Fibroblast of lung (primary cell): ENCODE measurements around the gene UFL1. TPM values are rescaled to one million over a fixed set of nuclear protein-coding genes. Genes with fewer than 3 reads are reported as not detected.

Experiments used
- DNase-seq, 2 donors: peaks; one replicate each; pipeline versions ENCODE4 v3.0.0 to v3.0.0-alpha.2; 2010; ENCODE audit warnings: low read depth in 2 of 2
- H2AFZ ChIP-seq: 2 replicates; pipeline ENCODE4 v1.5.1; 2012; ENCODE audit warnings: low read length, control low read depth, inconsistent platforms
- H3K27ac ChIP-seq: 2 replicates; pipeline ENCODE4 v1.5.1; 2011; ENCODE audit warnings: low read length, control low read depth; ENCODE audit not compliant: insufficient read depth
- H3K27me3 ChIP-seq: 2 replicates; pipeline ENCODE4 v1.5.1; 2011; ENCODE audit warnings: mild to moderate bottlenecking, low read length; ENCODE audit not compliant: control insufficient read depth, insufficient read depth
- H3K36me3 ChIP-seq: 2 replicates; pipeline ENCODE4 v1.5.1; 2011; ENCODE audit warnings: low read length; ENCODE audit not compliant: control insufficient read depth, insufficient read depth
- H3K4me1 ChIP-seq: 2 replicates; pipeline ENCODE4 v1.5.1; 2011; ENCODE audit warnings: low read length; ENCODE audit not compliant: control insufficient read depth, insufficient read depth; ENCODE audit errors: extremely low read depth
- H3K4me2 ChIP-seq: 2 replicates; pipeline ENCODE4 v1.5.1; 2011; ENCODE audit warnings: low read length, control low read depth; ENCODE audit not compliant: insufficient read depth; ENCODE audit errors: extremely low read depth
- H3K4me3 ChIP-seq, 4 experiments: fragments of 200-600 bp in 1 of 4; sonication (generic) in 1 of 4; replicated peaks in 1 of 4; 2 replicates each; pipeline ENCODE4 v1.5.1; 2011 to 2016; ENCODE audit warnings: low read length in 4 of 4, low read depth in 3 of 4, mild to moderate bottlenecking in 3 of 4, control low read depth in 2 of 4, inconsistent platforms in 1 of 4, mixed read lengths in 1 of 4; ENCODE audit not compliant: insufficient read depth in 1 of 4; ENCODE audit errors: control extremely low read depth in 1 of 4
- H3K79me2 ChIP-seq: 2 replicates; pipeline ENCODE4 v1.5.1; 2012; ENCODE audit warnings: mild to moderate bottlenecking, low read length, inconsistent platforms; ENCODE audit not compliant: control insufficient read depth, insufficient read depth
- H3K9ac ChIP-seq: 2 replicates; pipeline ENCODE4 v1.5.1; 2011; ENCODE audit warnings: mild to moderate bottlenecking, low read length, control low read depth; ENCODE audit not compliant: insufficient read depth
- H3K9me3 ChIP-seq: 2 replicates; pipeline ENCODE4 v1.5.1; 2012; ENCODE audit warnings: low read depth, low read length; ENCODE audit not compliant: control insufficient read depth, insufficient read depth
- H4K20me1 ChIP-seq: 2 replicates; pipeline ENCODE4 v1.5.1; 2011; ENCODE audit warnings: low read length; ENCODE audit not compliant: control insufficient read depth, insufficient read depth; ENCODE audit errors: extremely low read depth
- EZH2 ChIP-seq: IDR thresholded peaks from 2 replicates; pipeline ENCODE4 v1.5.1; 2012; ENCODE audit warnings: low read length, control low read depth, mild to moderate bottlenecking; ENCODE audit errors: missing control alignments
- polyA plus RNA-seq, 2 donors: library from polyadenylated mRNA; depleted of rRNA in 1 of 2; stranded (reverse) in 1 of 2; unstranded in 1 of 2; fragments of >200 nt; gene quantifications; 2 replicates each; pipeline ENCODE4 v1.2.1, GENCODE V29; 2011 to 2012; ENCODE audit warnings: missing spikeins in 1 of 2
- total RNA-seq: library from RNA; depleted of rRNA; stranded (reverse); fragments of >200 nt; gene quantifications from 2 replicates; pipeline ENCODE4 v1.2.1, GENCODE V29; 2014
- TF ChIP-seq, protein P1 (sequence below), 2 donors: IDR thresholded peaks in 1 of 2; conservative IDR thresholded peaks in 1 of 2; 1 replicate in 1 of 2; 2 replicates in 1 of 2; pipeline ENCODE4 v1.5.1; 2011 to 2012; ENCODE audit warnings: low read length in 2 of 2, control low read depth in 1 of 2, inconsistent platforms in 1 of 2, low read depth in 1 of 2, mild to moderate bottlenecking in 1 of 2

The UFL1 gene
- total and polyA plus RNA-seq, 2 donors (not counting 1 experiment from before 2014, with no cell fraction given) = 14.9 to 35.2 TPM

DNA sequence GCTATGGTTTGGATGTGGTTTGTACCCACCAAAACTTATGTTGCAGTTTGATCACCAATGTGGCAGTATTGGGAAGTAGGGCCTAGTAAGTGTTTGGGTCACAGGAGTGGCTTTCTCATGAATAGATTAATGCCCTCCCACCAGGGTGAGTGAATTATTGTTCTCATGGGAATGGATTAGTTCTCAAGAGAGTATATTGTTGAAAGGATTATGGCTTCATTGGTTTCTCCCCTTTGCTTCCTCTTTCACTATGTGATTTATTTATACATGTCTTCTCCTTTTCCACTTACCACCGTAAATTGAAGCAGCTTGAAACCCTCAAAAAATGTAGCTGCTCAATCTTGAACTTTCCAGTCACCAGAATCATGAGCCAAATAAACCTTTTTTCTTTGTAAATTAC lies 10.8 kb downstream of the UFL1 start:
- H3K4me2 ChIP-seq = no peak overlapping the region
- H3K4me1 ChIP-seq = no peaks in the 10 kb centered on the region
- H2AFZ ChIP-seq = no peak overlapping the region
- H3K27me3 ChIP-seq = no peaks in the 10 kb centered on the region
- no peaks in the 10 kb centered on the region for H3K9me3 ChIP-seq
- no peak overlapping the region for H3K9ac ChIP-seq
- no peaks in the 10 kb centered on the region for H3K79me2 ChIP-seq
- no peaks in the 10 kb centered on the region for H4K20me1 ChIP-seq
- no peak for DNase-seq
- TF ChIP-seq EZH2 = no peak
- TF ChIP-seq, protein P1, sequence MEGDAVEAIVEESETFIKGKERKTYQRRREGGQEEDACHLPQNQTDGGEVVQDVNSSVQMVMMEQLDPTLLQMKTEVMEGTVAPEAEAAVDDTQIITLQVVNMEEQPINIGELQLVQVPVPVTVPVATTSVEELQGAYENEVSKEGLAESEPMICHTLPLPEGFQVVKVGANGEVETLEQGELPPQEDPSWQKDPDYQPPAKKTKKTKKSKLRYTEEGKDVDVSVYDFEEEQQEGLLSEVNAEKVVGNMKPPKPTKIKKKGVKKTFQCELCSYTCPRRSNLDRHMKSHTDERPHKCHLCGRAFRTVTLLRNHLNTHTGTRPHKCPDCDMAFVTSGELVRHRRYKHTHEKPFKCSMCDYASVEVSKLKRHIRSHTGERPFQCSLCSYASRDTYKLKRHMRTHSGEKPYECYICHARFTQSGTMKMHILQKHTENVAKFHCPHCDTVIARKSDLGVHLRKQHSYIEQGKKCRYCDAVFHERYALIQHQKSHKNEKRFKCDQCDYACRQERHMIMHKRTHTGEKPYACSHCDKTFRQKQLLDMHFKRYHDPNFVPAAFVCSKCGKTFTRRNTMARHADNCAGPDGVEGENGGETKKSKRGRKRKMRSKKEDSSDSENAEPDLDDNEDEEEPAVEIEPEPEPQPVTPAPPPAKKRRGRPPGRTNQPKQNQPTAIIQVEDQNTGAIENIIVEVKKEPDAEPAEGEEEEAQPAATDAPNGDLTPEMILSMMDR (conservative IDR thresholded peaks at IDR 0.05 in 1 of 2, IDR thresholded peaks at IDR 0.05 in 1 of 2; ENCODE audit: low read depth in 1 of 2, low read length in 2 of 2) = no peak
- H3K36me3 ChIP-seq = peaks cover 6% of the 10 kb centered on the region
- no peak overlapping the region for H3K27ac ChIP-seq
- H3K4me3 ChIP-seq = no peak overlapping the region

DNA sequence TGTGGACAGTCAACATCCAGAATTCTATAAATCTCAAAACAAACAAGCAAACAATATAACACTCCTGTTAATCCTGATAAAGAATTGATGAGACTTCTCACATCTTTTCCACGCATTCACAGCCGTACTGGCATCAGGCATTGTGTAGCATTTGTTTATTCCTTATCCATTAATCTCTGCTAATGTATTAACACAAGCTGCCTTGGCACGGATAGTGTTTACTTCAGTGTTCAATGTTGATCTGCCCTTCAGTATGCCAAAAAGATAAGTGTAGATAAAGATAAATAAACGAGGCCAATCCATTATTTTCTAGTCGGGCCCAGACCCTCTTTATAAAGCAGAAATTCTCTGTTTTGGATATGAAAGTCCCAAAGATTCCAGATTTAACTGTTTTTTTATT lies 16.1 kb downstream of the UFL1 start:
- H3K27me3 ChIP-seq = no peaks in the 10 kb centered on the region
- H3K9ac ChIP-seq = no peak overlapping the region
- H3K27ac ChIP-seq = no peak overlapping the region
- H3K9me3 ChIP-seq = no peaks in the 10 kb centered on the region
- H3K79me2 ChIP-seq = no peaks in the 10 kb centered on the region
- no peak for TF ChIP-seq EZH2
- TF ChIP-seq, protein P1 (conservative IDR thresholded peaks at IDR 0.05 in 1 of 2, IDR thresholded peaks at IDR 0.05 in 1 of 2; ENCODE audit: low read depth in 1 of 2, low read length in 2 of 2) = no peak
- no peak for DNase-seq
- no peaks in the 10 kb centered on the region for H3K4me1 ChIP-seq
- H4K20me1 ChIP-seq = no peaks in the 10 kb centered on the region
- no peak overlapping the region for H2AFZ ChIP-seq
- H3K4me3 ChIP-seq = no peak overlapping the region
- peaks cover 3% of the 10 kb centered on the region for H3K36me3 ChIP-seq
- no peak overlapping the region for H3K4me2 ChIP-seq

DNA sequence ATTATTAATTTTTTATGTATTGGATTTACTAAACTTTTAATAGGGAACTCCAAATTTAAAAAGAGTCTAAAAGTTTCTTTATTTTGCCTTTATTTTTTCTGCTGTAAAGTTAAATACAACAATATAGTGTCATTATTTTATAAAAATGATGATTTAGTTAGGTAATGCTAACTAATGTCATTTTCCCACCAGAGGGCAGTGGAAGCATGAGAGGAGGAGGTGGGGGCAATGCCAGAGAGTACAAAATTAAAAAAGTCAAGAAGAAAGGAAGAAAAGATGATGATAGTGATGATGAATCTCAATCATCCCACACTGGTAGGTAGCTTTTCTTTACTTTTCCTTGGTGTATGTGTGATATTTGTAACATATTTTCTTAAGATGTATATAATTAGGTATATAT lies 21.1 kb downstream of the UFL1 start:
- no peak overlapping the region for H3K27ac ChIP-seq

More for the DNA sequence above, 21.1 kb downstream of the UFL1 start:
- H3K4me3 ChIP-seq = no peak overlapping the region
- no peaks in the 10 kb centered on the region for H3K27me3 ChIP-seq
- no peak for TF ChIP-seq EZH2
- TF ChIP-seq, protein P1 (conservative IDR thresholded peaks at IDR 0.05 in 1 of 2, IDR thresholded peaks at IDR 0.05 in 1 of 2; ENCODE audit: low read depth in 1 of 2, low read length in 2 of 2) = peak; percentile 20 to 37
- no peaks in the 10 kb centered on the region for H3K79me2 ChIP-seq
- no peaks in the 10 kb centered on the region for H4K20me1 ChIP-seq
- no peak overlapping the region for H3K4me2 ChIP-seq
- peak in 1 of 2 donors; percentile 17 for DNase-seq
- H3K9me3 ChIP-seq = no peaks in the 10 kb centered on the region
- no peaks in the 10 kb centered on the region for H3K4me1 ChIP-seq
- H3K36me3 ChIP-seq = peaks cover 5% of the 10 kb centered on the region
- H3K9ac ChIP-seq = no peak overlapping the region
- H2AFZ ChIP-seq = no peak overlapping the region
